Measurements from ENCODE around the gene SLC24A4.

DNA sequence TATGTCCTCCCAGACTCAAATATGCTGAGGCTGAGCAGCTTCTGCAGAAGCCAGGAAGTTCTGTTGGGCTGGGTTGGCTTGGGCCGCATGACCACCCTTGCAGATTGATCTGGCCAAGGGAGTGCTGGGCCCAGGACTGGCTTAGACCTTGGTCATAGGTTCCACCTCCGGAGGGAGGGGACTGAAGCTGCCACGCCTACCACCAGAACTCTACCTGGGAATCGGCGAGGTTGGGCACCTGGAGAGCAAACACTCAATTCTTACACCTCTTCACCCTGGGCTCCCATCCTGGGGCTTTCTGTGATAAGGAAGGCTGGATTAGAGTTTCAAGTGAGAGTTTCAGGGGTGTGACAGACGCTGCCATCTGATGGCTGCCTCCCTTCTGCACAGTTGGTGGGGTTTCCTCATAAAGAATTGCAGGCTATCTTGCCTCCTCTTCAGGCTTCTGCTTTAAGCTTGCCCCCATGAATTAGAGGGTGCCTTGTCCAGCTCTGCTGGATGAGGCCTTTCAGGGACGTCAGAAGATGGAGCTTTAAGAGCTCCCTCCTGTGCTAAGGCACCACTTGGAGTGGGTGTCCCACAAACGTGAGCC is 5.8 kb downstream of the SLC24A4 start:
- TF ChIP-seq, protein P1, sequence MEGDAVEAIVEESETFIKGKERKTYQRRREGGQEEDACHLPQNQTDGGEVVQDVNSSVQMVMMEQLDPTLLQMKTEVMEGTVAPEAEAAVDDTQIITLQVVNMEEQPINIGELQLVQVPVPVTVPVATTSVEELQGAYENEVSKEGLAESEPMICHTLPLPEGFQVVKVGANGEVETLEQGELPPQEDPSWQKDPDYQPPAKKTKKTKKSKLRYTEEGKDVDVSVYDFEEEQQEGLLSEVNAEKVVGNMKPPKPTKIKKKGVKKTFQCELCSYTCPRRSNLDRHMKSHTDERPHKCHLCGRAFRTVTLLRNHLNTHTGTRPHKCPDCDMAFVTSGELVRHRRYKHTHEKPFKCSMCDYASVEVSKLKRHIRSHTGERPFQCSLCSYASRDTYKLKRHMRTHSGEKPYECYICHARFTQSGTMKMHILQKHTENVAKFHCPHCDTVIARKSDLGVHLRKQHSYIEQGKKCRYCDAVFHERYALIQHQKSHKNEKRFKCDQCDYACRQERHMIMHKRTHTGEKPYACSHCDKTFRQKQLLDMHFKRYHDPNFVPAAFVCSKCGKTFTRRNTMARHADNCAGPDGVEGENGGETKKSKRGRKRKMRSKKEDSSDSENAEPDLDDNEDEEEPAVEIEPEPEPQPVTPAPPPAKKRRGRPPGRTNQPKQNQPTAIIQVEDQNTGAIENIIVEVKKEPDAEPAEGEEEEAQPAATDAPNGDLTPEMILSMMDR (IDR thresholded peaks at IDR 0.05): no peak
- TF ChIP-seq POLR2AphosphoS5 (IDR thresholded peaks at IDR 0.05) (no peak), POLR2A (IDR thresholded peaks at IDR 0.05) (no peak)
